Measurements from ENCODE around the gene MT4.

- TF ChIP-seq CTCF (conservative IDR thresholded peaks at IDR 0.05): no peak
- TF ChIP-seq ZFX (IDR thresholded peaks at IDR 0.05): no peak
Observed at GRCh38 chr16:56569971-56570370, 5.1 kb downstream of the MT4 start.
